Suppressor macrophage treated with lipopolysaccharide for 4 hours (primary cell): Measurements from ENCODE around the gene ELF4.

Source experiments
- DNase-seq: peaks from one replicate; pipeline ENCODE4 v3.0.0-alpha.2; 2020

The ELF4 gene

DNA sequence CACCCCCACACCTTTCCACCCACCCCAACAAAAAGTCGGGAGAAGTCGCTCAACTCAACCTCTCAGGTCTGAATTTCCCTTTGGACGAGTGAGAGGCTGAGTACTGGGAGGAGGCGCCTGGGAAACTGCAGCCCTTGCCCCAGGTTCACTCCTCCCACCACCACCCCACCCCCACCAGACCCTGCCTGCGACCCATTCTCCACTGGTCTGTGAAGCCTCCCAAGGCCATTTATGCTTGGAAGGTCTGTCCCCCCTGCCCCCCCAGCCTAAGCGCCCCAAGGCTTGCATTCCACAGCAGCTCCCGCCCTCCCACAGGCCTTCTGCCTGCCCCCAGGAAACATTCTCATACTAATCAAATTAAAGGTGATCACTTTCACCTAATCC, 27.2 kb downstream of the ELF4 start:
- DNase-seq = no peak

DNA sequence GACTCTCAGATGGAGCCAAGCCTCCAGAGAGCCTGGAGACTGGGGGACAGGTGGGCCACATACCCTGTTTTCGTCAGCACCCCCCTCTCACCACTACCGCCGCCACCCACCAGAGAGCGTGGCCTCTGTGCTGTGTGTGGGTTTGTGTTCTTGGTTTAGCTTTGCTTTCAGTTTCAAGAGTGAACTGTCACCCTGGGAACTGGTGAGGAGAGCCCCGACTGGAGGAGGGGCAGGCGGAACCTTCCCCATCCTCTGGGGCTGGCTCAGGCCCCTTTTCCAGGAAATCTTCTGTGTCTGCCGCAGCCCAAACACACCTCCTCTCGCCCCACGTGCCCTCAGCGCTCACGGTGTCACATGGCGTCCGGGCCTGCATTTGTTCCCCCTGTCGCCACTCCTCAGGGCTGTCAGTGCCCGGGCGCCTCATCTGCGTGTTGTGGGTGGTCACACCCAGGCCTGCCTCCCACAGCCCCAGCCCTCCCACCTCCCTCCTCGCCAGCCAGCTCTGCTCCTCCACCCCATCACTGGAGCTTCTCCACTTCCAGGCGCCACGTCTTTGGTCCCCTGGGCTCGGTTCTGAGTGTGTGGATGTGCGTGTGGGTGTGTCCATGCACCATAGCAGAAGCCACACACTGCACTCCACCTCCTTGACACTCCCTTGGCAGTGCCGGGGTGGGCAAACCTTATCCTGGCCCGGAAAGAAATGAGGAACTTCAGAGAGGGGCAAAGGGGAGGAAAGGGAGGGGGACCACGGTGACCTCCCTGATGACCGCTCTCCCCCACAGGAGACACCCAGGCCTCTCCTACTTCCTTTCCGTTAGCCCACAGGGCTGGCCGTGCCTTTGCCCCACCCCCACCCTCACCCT, 27.8 kb downstream of the ELF4 start:
- peak; percentile 90 for DNase-seq

DNA sequence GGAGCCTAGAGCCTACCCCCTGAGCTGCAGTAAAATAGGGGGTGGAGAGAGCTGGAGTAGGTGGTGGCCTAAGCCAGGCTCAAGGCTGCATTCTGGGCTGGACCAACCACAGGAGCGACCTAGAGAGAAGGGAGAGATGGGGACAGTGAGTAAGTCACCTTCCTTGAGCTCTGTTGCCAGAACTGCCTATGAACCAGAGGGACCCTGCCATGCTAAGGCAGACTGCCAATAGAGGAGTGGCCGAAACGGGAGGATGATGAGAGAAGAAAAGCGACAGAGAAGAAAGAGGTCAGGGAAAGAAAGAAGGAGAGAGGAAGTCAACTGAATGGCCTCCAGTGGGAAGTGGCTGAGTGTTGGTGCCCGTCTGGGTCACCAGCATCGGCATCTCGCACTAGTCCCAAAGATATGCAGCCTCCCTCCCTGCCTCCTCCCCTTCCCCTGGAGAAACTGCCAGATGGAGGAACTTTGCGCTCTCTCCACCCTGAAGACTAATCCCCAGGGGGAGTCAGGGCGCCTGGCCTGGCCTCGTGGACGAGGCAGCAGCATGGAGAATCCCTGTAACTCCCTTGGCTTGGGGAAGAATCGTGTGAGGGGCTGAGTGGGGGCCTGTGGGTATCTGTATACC, 28.8 kb downstream of the ELF4 start:
- DNase-seq = no peak

DNA sequence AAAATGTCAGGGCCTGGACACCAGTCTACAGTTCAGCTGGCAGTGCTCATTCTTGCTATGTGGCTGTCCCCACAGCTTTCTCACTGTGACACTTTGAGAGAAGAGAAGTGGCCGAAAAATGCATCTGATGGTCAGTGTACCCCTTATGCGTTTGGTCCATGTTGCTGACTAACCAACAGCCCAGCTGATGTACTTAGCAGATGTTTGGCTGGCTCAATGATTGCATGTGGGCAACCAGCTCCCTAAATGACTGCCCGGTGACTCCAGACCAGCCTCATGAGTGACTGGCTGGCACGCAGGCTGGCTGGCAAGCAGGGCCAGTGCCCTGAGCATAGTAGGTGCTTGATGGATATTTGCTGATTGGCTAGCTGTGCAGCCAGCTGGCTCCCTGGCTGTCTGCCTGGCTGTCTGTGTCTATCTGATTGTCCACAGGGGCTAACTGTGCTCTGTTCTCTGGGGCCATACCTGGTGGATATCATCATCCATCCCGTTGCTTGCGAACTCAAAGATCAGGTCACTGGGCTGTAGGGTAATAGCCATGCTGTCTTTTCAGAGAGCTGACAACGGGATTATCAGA, 29.4 kb downstream of the ELF4 start:
- no peak for DNase-seq

DNA sequence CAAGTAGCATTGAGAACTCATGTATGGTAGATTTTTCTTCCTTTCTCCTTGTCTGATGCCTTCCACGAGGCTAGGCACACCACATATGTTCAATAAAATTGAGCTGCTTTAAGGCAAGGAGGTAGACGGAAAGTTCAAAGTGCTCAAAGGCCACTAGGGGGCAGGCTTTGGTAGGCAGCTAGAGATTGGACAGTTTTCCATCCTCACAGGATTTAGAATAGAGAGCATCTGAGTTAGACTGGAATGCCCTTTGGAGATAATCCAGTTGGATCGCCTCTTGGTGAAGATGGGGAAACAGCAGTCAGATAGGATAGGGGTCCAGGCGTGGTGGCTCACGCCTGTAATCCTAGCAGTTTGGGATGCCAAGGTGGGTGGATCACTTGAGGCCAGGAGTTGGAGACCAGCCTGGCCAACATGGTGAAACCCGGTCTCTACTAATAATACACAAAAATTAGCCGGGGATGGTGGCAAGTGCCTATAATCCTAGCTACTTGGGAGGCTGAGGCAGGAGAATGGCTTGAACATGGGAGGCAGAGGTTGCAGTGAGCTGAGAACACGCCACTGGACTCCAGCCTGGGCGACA, 30.4 kb downstream of the ELF4 start:
- DNase-seq = peak; percentile 69

DNA sequence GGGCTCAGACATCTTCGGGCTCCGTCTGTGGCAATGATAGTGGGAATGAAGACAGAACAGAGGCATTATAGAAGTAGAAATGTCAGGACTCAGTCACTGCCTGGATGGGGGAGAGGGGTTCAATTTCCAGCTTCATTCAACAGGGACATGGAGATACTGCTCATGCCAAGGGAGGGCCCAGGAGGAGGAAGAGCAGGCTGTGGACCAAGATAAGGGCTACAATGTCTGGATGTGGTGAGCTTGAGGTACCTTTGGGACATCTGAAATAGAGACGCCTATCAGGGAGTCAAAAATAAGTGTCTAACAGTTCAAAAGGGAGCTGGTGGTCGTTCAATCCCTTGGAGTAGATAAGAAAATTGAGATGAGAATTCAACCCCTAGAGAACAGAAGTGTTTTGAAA, 34.5 kb downstream of the ELF4 start:
- DNase-seq = no peak

DNA sequence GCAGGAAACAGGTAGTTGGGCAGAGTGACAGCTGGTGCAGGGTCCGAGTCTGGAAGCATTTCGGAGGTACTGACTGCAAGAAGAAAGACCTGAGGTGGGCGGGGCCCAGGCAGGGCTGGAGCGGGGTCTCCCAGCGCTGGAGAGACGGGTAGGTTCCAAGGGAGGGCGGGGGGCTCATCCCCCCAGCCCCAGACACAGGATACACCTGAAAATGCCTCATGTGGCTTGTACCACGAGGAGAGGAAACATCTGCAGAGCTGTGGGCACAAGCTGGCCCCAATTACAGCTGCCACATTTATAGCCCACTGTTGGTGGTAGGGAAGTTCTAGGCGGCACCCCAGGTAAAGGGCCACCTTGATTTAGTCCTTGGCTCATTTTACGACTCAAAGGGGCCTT, 38.0 kb downstream of the ELF4 start:
- DNase-seq = no peak

DNA sequence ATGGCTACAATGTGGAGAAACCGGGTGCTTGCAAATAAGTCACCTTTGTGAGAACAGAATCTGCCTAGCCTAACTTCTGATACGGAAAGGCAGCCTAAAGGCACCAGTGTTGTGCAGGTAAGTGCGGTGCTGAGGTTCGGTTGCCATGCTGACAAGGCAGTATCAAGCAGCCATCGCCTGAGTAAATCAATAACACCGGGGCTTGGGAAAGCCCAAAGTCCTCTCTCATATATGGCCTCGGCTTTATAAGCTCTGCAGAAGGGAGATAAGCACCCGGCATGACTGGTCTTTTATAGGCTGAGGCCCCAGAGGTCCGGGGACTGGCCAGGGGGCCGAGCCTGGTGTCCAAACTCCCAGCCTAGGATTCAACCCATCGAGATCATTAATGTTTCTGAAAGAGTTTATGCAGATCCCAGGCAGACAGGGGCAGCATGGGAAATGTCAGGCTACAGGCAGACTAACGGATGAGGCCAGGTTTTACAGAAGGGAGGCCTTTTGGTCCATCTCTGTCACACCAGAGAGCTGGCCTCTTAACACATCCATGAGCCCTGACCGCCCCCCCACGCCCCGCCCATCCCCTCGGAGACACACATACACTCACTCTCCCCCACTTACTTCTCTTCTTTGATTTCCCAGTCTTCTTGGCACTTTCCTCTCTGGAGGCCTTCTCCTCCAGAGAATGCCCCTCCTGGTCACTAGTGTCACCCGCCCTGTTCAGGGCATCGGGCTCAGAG, 38.5 kb downstream of the ELF4 start:
- no peak for DNase-seq

DNA sequence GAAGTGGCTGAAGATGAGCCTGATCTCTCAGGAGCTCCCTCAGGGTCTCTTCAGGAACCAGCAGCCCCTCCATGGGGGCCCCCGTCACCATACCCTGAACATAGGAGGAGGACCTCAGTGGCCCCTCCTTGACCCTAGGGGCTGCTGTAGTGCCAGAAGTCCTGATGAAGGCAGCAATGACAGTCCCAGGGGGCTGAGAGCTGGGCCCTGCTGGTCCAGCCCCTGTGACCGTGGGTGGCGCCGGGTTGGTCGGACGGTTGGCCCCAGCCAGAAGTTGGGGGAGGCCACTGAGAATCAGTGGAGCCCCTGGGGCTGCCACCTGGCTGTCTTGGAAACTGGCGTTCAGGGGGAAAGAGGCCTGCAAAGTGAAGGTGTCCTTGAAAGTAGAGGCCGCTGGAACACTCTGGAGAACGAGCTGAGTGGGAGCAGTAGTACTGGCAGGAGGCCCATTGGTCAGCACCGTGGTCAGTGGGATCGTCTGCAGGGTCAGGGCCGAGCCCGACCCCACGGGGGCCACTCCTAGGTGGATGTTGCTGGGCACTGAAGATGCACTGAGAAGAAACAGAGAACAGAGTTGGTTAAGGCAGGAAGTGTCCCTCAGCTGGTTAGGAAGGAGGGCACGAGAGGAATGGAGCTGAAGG, 43.2 kb downstream of the ELF4 start:
- DNase-seq = no peak

DNA sequence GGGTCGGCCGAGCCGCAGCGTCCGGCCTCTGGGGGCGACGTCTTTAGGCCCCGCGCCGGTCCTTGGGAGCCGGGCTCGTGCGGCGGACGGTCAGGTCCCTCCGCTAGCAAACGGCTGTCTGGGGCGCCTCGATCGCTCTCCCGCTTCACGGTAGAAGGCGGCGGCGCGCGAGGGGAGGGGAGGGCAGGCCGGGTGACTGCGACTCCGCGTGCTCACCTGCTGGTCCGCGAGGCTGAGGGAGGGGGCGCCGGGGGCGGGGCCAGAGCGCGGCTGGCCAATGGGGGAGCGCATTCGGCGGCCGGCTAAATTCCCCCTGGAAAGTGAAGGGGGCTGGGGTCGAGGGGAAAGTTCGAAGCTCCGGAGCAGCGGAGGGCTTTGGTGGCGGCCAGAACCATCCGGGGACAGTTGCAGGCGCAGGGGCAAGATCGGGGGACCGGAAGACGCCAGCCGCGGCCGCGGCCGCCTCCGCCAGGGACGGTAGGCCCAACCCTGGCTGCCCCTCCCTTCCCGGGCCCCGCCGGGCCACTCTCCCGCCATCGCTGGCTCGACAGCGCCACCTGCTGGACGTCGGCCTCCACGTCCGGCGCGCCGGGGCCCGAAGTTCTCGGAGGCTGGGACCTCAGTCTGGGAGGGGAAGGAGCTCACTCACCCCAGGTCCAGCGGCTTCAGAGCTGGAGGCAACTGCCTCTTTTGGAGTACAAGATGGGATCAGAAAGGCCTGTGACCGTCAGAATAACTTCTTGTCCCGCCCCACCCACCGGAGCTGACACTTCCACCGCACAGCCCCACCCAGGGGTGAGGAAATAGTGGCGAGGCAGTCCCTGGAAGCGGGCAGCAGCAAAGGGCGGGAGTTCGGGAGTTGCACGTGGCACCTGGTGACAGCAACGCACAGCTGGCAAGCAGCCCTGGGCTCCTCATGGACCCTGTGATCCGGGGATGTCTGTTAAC, 49.9 kb downstream of the ELF4 start:
- peak; percentile 78 for DNase-seq

DNA sequence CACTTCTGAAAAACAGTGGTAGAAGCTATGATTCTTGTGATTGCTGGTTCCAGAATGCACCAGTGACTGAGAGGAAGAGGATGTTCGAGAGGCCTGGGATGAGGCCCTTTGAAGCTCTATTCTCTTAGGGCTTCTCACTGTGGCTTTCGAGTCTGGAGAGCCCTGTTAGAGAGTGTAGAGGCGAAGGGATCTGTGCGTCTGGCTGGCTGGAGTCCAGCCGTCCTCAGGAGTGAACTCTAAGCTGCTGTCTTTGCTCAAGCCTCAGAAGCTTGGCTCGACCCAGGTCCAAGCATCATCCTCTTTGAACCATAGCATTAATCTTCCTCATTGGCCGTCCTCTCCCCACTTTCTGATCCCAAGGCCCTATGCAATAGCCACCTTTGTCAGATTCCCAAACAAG, 51.6 kb downstream of the ELF4 start:
- no peak for DNase-seq

DNA sequence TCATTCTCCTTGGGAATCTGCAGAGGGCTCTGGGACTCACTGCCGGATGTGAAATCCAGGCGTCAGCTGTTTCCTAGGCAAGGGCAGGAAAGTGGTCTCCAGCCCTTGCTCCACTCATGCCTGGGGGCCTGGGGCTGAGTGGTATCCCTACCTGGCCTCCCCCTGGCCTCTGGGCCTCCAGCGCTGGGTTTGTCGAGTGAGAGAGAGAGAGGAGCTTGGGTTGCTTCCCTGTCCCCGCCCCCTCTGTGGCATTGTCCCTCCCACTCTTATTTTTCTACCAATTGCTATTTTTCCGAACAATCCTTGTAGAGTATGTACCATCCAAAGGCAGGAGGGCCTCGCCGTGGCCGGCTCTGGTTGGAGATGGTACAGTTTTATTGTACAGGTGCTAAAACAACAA, 53.1 kb downstream of the ELF4 start:
- no peak for DNase-seq

DNA sequence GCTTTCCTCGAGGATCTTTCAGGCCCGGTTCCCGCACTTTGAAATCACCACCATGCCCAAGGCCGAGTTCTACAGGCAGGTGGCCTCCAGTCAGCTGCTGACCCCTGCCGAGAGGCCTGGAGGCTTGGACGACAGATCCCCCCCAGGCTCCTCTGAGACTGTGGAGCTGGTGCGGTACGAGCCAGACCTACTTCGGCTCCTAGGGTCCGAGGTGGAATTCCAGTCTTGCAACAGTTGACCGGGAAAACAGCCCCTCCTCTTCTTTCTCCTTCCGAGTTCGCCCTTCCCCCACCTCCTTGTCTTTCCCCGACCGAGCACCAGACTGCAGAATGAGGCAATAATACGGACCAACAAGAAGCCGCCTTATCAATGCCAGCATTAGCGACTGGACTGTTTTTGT, 54.4 kb downstream of the ELF4 start:
- no peak for DNase-seq

DNA sequence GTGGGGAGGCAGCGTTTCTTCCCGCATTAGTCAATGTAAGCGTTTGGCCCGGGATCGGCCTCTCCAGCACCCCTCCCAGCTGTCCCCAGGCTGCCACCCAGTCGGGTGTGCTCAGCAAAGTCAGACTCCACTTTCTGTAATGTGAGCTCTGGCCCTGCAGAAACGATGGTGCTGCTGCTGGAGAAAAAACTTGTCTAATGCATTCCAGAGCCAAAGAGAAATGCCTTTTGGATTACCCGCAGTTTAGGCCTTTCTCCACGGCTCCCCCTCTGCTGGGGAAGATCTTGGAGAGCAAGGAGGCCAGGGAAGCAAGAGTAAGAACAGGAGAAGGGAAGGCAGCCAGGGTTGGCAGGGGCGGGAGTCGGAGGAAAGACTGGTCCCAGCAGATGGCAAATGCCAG, 55.2 kb downstream of the ELF4 start:
- no peak for DNase-seq

DNA sequence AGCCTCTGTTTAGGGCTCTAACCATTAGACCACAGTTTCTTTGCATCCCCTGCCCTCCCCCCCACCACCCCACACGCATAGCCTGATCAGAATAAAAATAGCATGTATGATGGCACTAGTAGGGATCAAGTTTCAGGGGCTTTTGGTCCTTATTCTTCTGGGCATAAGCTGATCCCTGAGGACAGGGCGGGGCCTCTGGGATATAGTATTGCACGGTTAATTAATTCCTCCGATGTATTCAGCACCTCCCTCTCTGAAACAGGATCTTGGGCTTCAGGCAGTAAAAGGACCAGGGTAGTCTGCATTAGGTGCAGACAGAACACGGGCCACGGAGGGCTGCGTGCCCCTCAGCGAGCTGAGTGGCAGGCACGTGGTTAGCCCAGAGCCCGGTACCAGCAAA, 57.1 kb downstream of the ELF4 start:
- DNase-seq = no peak

DNA sequence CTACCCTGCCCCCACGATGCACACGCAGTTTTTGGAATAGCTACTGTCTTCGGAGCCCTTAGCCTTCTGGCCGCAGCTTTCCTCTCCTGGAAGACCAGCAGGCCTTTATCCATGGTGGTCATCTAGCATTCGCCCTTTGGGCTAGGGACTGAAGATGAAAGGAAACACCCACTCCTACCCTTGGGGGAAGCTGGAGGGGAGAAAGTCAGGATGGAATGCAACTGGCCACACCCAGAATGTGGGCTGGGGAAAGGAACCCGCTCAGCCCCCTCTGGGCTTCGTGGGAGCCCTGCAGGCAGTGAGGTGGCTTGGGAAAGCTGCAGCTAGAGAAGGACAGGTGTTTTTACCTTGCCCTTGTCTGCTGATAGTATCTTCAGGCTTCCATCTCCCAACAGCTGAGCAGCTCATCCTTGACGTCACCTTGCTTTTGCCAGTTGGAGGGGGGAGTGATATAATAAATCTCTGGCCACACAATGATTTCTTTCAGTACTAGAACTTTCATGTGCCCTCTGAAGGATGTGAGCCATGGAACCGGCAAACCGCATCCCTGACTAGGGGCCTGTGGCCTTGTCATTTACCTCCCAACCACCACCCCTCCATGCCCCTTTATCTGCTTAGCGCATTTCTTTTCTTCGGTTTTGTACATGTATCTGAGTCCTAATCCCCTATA, 59.0 kb downstream of the ELF4 start:
- no peak for DNase-seq

DNA sequence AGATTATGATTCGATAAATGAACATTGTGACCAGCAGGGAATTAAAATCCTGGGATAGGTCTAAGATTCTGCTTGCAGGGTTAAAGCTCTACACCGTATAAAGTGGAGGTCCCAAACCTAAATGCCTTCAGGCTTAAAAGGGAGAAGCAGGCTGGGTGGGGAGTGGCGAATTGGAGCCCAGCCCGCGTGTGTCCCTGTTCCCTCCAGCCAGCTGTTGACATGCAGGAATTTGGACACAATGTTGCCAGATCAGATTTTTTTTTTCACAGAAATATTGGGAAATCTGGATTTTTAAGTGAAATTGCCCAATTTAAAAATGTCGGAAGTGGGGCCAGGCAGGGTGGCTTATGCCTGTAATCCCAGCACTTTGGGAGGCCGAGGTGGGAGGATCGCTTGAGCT, 60.5 kb downstream of the ELF4 start:
- DNase-seq = no peak

DNA sequence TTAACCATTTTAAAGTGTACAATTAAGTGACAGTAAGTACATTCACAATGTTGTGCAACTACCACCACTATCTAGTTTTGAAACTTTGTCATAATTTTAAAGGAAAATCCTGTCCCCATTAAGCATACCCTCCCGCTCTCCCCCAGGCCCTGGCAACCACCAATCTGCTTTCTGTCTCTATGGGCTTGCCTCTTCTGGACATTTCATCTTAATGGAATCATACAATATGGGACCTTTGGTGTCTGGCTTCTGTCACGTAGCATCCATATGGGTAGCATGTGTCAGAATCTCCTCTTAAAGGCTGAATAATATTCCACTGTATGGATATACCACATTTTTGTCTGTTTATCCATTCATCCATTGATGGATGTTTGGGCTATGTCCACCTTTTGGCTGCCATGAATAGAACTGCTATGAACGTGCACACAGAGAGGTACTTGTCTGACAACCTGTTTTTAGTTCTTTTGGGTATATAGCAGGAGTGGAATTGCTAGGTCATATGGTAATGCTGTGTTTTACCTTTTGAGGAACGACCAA, 61.5 kb downstream of the ELF4 start:
- no peak for DNase-seq

DNA sequence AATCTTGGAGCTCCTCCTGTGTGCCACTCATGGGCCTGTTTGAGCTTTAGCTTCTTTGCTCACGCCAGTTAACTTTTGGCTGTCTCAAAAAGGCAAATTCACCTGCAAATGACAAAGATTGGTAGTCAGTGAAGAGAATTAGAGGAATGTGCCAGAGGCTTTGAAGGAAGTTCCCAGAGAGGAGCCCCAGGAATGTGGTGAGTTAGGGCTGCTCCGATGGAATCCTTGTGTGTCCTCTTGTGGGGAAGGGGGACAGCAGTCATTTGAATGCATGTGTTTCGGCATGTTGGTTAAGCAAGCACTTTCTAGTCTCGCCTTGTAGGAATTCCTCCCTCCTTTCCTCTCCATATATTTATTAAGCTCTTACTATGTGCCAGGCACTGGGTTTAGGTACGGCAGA, 62.9 kb downstream of the ELF4 start:
- DNase-seq = no peak

DNA sequence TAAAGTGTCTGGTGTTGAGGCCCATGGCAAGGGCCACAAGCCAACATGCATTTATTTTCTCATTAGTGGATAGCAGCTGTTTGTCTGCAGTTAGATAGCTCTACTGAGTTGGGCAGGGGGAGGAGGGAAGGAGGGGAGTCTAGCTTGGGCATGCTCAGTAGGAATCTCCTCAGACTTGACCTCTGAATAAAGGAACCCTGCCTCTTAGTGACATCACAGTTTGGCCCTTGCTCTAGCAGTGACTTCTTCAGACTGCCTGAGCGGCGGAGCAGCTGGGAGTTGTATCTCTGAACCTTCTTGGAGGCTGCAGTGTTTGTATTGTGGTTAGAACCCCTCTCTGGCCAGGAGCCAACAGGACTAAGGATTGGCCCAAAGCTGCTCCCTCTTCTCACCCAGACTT, 70.5 kb downstream of the ELF4 start:
- no peak for DNase-seq

DNA sequence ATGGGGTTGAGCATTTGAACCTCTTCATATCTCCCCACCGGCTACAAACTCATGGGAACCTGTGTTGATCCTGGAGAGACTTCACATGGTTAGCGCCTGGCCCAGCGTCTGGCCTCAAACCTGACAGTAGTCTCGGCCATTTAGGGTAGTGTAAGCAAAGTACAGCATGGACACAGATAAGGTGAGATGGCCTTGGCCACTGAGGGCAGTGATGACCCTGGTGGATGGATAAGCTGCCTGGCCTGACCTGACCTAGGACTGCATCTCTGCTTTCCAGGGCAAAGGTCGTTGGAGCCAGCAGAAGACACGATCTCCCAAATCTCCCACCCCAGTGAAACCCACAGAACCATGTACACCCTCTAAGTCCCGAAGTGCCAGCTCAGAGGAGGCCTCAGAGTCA, 76.1 kb downstream of the ELF4 start:
- DNase-seq = no peak
